Bladder microvascular endothelial cell (primary cell): ENCODE data around the gene TUBA4A. TPM values are rescaled to one million over a fixed set of nuclear protein-coding genes. Genes with fewer than 3 reads are reported as not detected.

Experiments used
- total RNA-seq: library from RNA; depleted of rRNA; stranded (reverse); fragments of >200 nt; gene quantifications from 2 replicates; pipeline ENCODE4 v1.2.3, GENCODE V29; 2014

TUBA4A gene
- total RNA-seq: 9.0 and 18.1 TPM in 2 replicates

DNA sequence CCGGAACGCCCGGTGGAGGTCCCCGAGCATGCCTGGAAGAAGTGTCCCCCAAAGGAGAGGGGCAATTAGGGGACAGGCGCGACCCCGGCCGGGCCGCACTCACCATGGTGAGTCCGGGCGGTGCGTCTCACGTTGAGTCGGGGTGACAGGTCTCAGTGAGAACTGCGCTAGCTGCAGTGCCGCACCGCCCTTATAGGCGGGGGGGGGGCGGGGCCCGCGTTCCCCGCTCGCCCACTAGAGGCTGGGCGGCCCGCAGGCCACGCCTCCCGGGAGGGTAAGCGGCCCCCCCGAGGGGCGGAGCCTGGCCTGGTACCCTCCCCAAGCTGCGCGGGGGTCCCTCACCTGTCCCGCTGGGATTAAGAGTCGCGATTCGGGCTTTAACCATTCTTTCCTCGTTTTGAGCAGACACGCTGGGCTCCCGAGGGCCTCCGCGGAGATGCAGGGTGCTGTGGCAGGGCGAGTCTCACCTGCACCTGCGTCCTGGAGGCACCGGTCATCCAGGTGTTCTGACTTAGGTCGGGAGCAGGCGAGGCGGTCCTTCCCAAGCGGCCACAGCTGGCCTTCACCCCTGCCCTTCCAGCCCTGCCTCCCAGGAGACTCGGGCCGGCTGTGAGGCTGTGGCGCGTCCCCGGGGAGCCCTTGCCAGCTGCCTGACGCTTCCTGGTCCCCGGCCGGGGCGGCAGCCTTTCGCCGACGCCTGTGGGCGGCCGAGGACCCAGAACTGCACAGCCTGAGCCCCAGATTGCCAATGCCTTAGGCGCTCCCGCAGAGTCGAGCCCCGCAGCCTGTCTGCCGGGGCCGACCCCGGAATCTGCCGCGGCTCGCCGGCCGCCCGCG, at the start of gene TUBA4A:
TUBA4A (minus strand) TSS at position 166 of the 837 bp plus-strand sequence; CDS start at position 106, 60 bp downstream.

DNA sequence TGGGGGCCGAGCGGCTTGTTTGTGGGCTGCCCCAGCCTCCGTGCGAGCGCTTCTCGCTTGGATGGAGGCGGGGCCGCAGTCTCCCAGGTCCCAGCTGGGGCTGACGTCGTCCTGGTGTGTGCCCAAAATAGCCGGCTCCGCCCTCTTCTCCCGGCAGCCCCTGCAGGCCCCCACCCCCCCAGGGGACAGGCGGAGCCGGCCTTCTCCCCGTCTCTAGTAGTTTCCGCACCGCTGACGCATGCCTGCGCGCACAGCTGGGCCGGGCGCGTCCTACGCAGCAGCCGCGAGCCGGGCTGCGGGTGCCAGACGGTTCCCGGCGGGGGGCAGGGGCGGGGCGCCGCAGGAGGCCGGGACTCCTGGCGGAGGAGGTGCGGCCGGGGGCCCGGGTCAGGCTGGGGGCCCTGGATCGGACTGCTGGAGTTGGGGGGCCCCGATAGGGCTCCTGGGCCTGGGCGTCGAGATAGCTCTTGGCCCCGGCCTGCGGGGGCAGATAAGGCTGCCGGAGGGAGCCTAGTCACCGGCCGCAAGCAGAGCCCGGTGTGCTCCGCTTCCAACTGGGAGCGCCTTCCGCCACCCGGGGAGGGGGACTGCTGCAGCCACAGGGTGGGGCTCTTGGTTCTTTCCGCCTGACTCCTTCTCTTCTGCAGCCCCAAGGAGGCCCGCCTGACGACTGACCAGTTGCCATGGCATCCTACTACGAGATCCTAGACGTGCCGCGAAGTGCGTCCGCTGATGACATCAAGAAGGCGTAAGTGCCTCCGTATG, 25.6 kb upstream of the TUBA4A start, which contains the start of gene DNAJB2:
DNAJB2 (plus strand) TSS at position 216 of the 765 bp plus-strand sequence; CDS start at position 684, 468 bp downstream.

DNA sequence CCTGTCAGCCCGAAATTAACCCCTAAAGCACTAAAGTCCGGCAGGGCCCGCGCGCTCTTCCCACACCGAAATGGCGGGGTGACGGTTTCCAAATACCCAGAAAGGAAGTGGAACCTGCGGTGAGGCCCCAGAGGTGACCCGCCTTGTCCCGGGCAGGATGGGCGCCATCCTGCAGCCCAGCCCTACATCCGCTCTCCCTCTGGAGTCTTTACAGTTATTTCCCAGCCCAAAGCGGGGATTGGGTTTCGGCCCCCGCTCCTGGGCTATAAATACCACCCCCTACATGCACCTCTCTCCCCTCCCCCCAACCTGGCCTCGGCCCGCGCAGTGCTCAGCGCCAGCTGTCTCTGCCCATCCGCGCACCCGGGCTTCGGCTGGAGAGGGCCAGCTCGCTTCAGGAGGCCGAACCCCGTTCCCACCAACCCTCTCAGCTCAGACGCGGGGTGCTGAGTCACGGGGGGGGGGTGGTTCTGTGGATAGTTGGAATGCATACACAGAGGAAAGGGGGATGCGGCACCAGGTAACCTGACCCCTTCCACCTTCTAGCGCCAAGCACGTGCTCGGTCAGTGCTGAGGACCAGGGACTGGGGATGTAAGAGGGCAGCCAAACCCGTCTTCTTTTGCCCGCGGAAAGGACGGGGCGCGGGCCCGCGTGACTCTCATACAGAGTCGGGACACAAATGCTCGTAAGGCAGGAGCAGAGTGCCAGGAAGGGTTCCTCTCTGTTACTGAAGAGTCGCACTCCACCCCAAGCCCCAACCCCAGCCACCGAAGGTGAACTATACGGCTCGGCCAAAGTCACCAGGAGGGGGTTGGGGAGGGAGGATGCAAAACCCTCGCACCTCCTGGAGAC, 592 bp downstream of the TUBA4A start, which contains the start of gene TUBA4B:
TUBA4B (plus strand) TSS at position 344 of the 853 bp plus-strand sequence; CDS start at position 509, 165 bp downstream.

DNA sequence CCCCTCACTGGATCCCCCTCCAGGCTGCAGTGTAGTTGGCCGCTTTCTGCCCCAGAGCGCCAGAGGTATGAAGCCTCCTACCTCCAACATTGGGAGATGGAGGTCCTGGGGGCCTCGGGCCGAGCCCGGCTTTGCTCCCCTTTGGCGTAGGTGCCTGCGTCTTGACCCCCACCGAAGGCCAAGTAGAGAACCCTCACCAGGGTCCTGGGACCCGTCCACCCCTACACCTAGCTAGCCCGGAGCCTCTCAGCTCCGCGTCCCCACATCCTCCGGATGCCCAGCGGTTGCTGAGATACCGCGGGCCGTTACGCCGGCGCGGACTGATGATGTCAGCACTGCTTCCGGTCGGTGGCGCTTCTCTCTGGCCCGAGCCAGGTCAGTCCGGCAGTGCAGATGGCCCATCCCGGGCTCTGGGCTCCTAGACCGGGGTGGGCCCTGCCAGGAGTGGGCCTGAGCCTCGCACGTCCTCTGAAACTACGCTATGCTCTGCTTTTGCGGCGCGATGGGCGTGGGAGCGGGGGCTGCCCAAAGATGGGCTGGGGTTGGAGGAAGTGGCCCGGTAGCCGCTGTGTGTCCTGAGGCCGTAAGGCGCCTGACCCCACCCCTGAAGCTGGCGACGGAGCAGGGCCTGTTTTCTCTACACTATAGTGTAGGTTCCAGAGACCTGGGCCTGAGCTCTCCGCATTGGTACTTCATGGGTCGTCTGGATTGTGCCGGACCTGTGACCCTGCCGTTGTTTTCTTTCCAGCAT, 8.4 kb downstream of the TUBA4A start, which contains the start of the genes GLB1L and STK16:
GLB1L (minus strand) TSS at position 297 of the 751 bp plus-strand sequence. CDS start 1,871 bp downstream, outside the sequence.
STK16 (plus strand) TSS at position 332 of the 751 bp plus-strand sequence. CDS start 521 bp downstream, outside the sequence.

DNA sequence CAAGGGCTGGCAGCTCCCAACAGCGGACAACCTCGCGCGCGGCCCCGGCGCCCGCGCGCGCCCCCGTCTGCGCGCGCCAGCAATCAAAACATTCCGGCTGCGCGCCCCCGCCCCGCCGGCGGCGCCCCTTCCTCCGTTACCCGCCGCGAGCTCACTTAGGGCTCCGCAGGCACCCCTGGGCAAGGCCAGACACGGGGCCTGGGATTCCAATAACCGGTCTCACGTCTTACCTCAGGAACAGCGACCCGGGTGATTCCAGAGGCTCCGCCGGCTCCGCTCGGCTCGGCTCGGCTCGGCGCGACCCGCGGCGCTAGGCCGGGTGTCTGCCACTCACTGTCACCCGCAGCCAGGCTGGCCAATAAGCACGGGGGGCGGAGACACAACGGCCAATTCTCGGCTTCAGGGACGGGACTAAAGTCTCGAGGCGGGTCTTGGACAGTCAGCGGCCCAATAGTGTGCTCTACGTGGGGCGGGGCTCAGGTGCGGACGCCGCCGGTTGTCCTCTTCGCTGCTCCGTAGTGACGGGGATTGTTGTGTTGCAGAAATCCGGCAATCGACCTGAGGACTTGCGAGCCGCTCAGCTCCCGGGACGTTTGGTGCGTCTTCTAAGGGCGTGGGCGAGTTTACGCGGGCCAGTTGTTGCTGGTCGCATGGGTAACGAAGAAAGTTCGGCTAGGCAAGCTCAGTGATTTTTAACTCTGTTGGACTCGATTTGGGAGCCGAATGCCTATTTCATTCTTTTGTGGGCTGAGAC, 24.2 kb downstream of the TUBA4A start, which contains the start of the genes ANKZF1 and ATG9A:
ANKZF1 (plus strand) TSS at position 502 of the 754 bp plus-strand sequence. CDS start 452 bp downstream, outside the sequence.
ATG9A (minus strand) TSS at position 332 of the 754 bp plus-strand sequence. CDS start 1,612 bp downstream, outside the sequence.

DNA sequence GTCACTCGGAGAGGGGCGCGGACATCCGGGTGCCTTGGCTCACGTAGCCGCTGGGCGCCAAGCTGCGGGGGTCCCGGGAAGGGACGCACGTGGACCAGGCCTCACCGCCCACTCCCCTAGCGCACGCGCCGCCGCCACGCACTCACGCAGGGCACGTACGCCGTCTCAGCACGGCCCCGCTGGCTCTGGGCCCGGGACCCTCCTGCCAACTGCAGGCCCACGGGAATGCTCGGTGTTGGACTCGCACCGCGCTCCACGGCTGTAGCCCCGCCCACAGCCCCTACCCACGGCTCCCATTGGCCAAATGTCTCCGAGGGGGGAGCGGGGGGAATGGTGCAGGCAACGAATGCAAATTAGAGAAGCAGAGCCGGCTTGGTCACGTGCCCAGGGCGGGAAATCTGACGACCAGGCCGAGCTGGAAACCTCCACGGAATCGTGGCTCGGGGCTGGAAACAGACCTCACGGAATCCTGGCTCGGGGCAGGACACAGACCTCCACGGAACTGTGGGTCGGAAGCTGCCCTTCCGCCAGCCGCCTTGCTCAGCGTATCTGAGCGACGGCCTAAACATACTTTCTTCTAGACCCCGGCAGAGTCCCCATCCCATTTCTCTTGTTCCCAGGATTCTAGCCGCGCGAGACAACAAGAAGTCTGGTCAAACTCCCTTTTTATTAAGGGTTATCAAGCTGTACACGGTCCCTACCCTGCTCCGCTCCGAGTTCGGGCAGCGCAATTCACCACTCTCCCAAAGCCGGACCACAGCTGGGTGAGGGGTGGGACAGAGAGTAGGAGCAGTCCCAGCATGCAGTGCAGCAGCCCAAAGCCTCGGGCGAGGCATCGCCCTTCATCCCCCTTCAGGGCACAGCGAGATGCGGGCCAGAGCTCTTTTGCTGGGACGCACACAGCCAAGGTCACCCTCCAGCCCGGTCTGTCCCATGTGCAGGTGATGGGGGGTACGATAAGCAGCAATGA, 34.7 kb downstream of the TUBA4A start, which contains the start of gene ABCB6:
ABCB6 (minus strand) TSS at position 227 of the 970 bp plus-strand sequence. CDS start 285 bp downstream, outside the sequence.

DNA sequence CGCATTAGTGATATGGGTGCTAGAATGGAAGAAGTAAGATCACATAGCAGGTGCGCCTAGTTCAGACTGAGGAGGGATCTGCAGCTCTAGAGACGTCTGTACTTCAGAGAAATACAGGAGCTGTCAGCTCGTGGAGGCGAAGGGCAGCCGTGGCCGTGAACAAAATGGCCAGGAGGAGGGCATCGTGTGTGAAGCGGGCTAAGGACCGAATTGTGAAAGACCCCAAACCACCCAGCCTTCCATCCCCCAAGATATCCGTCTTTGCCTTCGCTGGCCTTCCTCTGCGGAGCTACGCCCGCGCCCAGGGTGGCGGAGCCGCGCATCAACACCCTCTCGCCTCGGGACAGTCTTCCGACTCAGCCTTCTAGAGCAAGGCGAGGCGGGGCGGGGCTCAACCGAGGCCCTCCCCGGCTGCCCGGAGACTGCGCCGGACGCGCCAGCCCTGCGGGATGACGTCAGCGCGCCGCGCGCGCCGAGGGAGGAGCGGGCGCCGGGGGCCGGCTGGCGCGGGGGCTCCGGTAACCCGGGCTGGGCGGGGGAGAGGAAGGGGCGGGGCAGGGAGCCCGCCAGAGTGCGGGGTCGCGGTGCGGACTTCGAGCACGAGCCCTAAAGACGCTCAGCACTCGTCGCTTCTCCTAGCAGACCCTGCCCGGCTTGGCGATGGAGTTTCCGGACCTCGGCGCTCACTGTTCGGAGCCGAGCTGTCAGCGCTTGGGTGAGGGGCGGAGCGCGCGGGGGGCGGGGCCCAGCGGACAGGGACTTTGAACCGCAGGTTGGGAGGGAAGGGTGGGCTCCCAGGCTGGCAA, 47.2 kb downstream of the TUBA4A start, which contains the start of gene ZFAND2B:
ZFAND2B (plus strand) TSS at position 455 of the 806 bp plus-strand sequence; CDS start at position 661, 206 bp downstream.

Other genes with a start within 250 kb of the TUBA4A start
- not detected in 2 replicates for gene CFAP65, start 212.4 kb downstream of the TUBA4A start, total RNA-seq
- not detected in 2 replicates for gene IHH, start 193.0 kb downstream of the TUBA4A start, total RNA-seq
- gene NHEJ1, start 93.1 kb downstream of the TUBA4A start, total RNA-seq: 14.9 and 24.1 TPM in 2 replicates
- gene SLC23A3, start 83.9 kb downstream of the TUBA4A start, total RNA-seq: 0.81 and 4.5 TPM in 2 replicates
- 21.4 and 39.2 TPM in 2 replicates for gene CNPPD1, start 77.0 kb downstream of the TUBA4A start, total RNA-seq
- 49.7 TPM in 2 replicates for gene RETREG2, start 75.6 kb downstream of the TUBA4A start, total RNA-seq
- gene ZFAND2B, start 47.1 kb downstream of the TUBA4A start, total RNA-seq: 21.0 and 22.2 TPM in 2 replicates
- gene ABCB6, start 35.0 kb downstream of the TUBA4A start, total RNA-seq: 31.4 and 45.8 TPM in 2 replicates
- 36.8 and 60.8 TPM in 2 replicates for gene ATG9A, start 24.3 kb downstream of the TUBA4A start, total RNA-seq
- 19.3 and 23.1 TPM in 2 replicates for gene ANKZF1, start 24.1 kb downstream of the TUBA4A start, total RNA-seq
- 4.2 and 6.6 TPM in 2 replicates for gene GLB1L, start 8.5 kb downstream of the TUBA4A start, total RNA-seq
- 16.5 and 21.8 TPM in 2 replicates for gene STK16, start 8.4 kb downstream of the TUBA4A start, total RNA-seq
- gene TUBA4B, start 675 bp downstream of the TUBA4A start, total RNA-seq: not detected in 2 replicates
- 18.0 and 40.7 TPM in 2 replicates for gene DNAJB2, start 25.4 kb upstream of the TUBA4A start, total RNA-seq
- 0.16 TPM in 1 of 2 replicates, not detected in the other for gene PTPRN, start 55.5 kb upstream of the TUBA4A start, total RNA-seq
- gene RESP18, start 78.8 kb upstream of the TUBA4A start, total RNA-seq: not detected in 2 replicates
- gene DNPEP, start 134.0 kb upstream of the TUBA4A start, total RNA-seq: 40.3 and 51.7 TPM in 2 replicates
- not detected in 2 replicates for gene DES, start 164.5 kb upstream of the TUBA4A start, total RNA-seq
- 0.44 and 0.65 TPM in 2 replicates for gene SPEG, start 180.9 kb upstream of the TUBA4A start, total RNA-seq
- 27.0 and 28.9 TPM in 2 replicates for gene GMPPA, start 245.0 kb upstream of the TUBA4A start, total RNA-seq